Heart left ventricle (tissue), 16 donors: ENCODE data around the gene PLAU. TPM values are rescaled to one million over a fixed set of nuclear protein-coding genes. Genes with fewer than 3 reads are reported as not detected.

ENCODE experiments used
- ATAC-seq, 4 donors: fragments of 200-7000 bp; cut with Tn5 transposase; one replicate each; pipeline ENCODE4 v1.9.1; 2020 to 2022; ENCODE audit warnings: moderate library complexity in 4 of 4, mild to moderate bottlenecking in 3 of 4, moderate number of reproducible peaks in 1 of 4
- DNase-seq, 5 donors: peaks; one replicate each; pipeline ENCODE4 v3.0.0-alpha.2; 2020
- H3K27ac ChIP-seq, 12 donors: fragments of 200-600 bp; sonication (generic) in 4 of 12; one replicate each; pipeline versions ENCODE4 v1.5.0 to v1.8.0; 2016 to 2022; ENCODE audit warnings: mild to moderate bottlenecking in 2 of 12
- H3K27me3 ChIP-seq, 9 donors: fragments of 200-600 bp; sonication (generic) in 2 of 9; one replicate each; pipeline versions ENCODE4 v1.5.1 to v1.8.0; 2016 to 2022; ENCODE audit warnings: mild to moderate bottlenecking in 3 of 9
- H3K36me3 ChIP-seq, 9 donors: fragments of 200-600 bp; sonication (generic) in 2 of 9; one replicate each; pipeline versions ENCODE4 v1.5.0 to v1.8.0; 2018 to 2022; ENCODE audit warnings: mild to moderate bottlenecking in 2 of 9
- H3K4me1 ChIP-seq, 12 donors: fragments of 200-600 bp; sonication (generic) in 4 of 12; one replicate each; pipeline versions ENCODE4 v1.5.0 to v1.8.0; 2016 to 2022; ENCODE audit warnings: mild to moderate bottlenecking in 3 of 12
- H3K4me3 ChIP-seq, 12 donors: fragments of 200-600 bp; sonication (generic) in 4 of 12; one replicate each; pipeline versions ENCODE4 v1.5.0 to v1.8.0; 2017 to 2022; ENCODE audit warnings: mild to moderate bottlenecking in 9 of 12, moderate library complexity in 4 of 12
- H3K9me3 ChIP-seq, 12 donors: fragments of 200-600 bp; sonication (generic) in 4 of 12; one replicate each; pipeline versions ENCODE4 v1.5.0 to v1.8.0; 2016 to 2022; ENCODE audit warnings: mild to moderate bottlenecking in 1 of 12
- POLR2A ChIP-seq, 2 donors: fragments of 450-650 bp; IDR thresholded peaks; one replicate each; pipeline ENCODE4 v1.6.1; 2017; ENCODE audit warnings: antibody characterized with exemption in 2 of 2, mild to moderate bottlenecking in 2 of 2, moderate library complexity in 2 of 2
- WGBS, 4 donors: extraction: QIAGEN DNeasy Blood & Tissue Kit in 2 of 4; methylation state at CpG; one replicate each; pipeline versions ENCODE4 v1.1.5 to v1.1.7; 2013 to 2018; 5-methylcytosine and 5-hydroxymethylcytosine counted together
- intact Hi-C, 10 donors: fragments of 100-400 bp; cut with DNase I; formaldehyde crosslinking; loops; one replicate each; pipeline versions ENCODE4 v1.11.1 to v1.14.2; 2022
- long read RNA-seq, 3 donors: library from polyadenylated mRNA; unstranded; transcript quantifications; one replicate each; pipeline ENCODE4 v2.0.0, GENCODE V29; 2020 to 2021
- polyA plus RNA-seq, 2 donors: library from polyadenylated mRNA; stranded (reverse); fragments of 200-250 nt; gene quantifications; one replicate each; pipeline ENCODE4 v1.2.3, GENCODE V29; 2013
- total RNA-seq, 9 donors: library from RNA; depleted of rRNA in 2 of 9; stranded (reverse); fragments of >200 nt in 2 of 9; fragmentation: NEBNext Ultra II Directional in 3 of 9; extraction: Animal tissue kit (Norgen Biotek cat#: 25700) in 3 of 9; gene quantifications; one replicate each; pipeline versions ENCODE4 v1.1.0 to v1.2.4, GENCODE V29; 2016 to 2023
- TF ChIP-seq, protein P1 (sequence below), 12 donors: fragments of 200-600 bp; sonication (generic) in 4 of 12; IDR thresholded peaks; one replicate each; pipeline versions ENCODE4 v1.5.0 to v1.8.0; 2018 to 2022; ENCODE audit warnings: antibody characterized with exemption in 12 of 12, mild to moderate bottlenecking in 5 of 12
- donor health status: ischemic (EF 13 %, LVEDD 7.1; RV severe dilation, severe dysfunction).
- donor health status: healthy with polysubstance abuse.
- donor health status: DM: no; HTN: yes; CAD: no.
- donor health status: DM: no; HTN: no; CAD: no.
- donor health status: ischemic (EF 25% LVEDD 6.9; RV normal size, moderate dysfunction).
- donor health status: ischemic (EF 25% LVEDD 5.7; RV mildly dilated, moderate dysfunction).
- donor health status: healthy.
- donor health status: DM: yes; HTN: yes; CAD: no.
- donor health status: ischemic (EF 35%, LVEDD 5.7; RV mildly dilated, moderate dysfunction).
- donor health status: nonischemic (EF 11% LVEDD 7.7; RV severe dilation, severe dysfunction).
- donor health status: DM: yes; HTN: yes; CAD: no.
- donor health status: PGD.
- donor health status: ischemic (EF 29% LVEDD 5.4; RV normal size, mild dysfunction).
- donor health status: nonischemic (EF 23%, LVEDD 6.1; RV moderate dilation, normal function).

The PLAU gene
- 10 to 100 TPM in 5 of 9 donors, 1 to 10 TPM in 4; 7.8 to 68.1 (median 10.3) TPM for total RNA-seq
- polyA plus RNA-seq, result 10 to 100 TPM in 1 of 2 donors, 1 to 10 TPM in 1; 3.3 to 11.8 TPM
- long read RNA-seq, donor 1, transcript PLAU-201 (11 exons, 2,321 nt), result major isoform, 6 of 10 reads
- long read RNA-seq, donor 1, partial matches to known transcripts, result 2 of 10 reads
- long read RNA-seq, donor 1, other reads (novel, unspliced or antisense), result 2 of 10 reads
- long read RNA-seq, donor 2, transcript PLAU-201 (11 exons, 2,321 nt), result major isoform, 45 of 57 reads
- long read RNA-seq, donor 2, partial matches to known transcripts, result 9 of 57 reads
- long read RNA-seq, donor 2, other reads (novel, unspliced or antisense), result 3 of 57 reads
- long read RNA-seq, donor 3, partial matches to known transcripts, result 2 of 7 reads
- long read RNA-seq, donor 3, other reads (novel, unspliced or antisense), result 1 of 7 reads

DNA sequence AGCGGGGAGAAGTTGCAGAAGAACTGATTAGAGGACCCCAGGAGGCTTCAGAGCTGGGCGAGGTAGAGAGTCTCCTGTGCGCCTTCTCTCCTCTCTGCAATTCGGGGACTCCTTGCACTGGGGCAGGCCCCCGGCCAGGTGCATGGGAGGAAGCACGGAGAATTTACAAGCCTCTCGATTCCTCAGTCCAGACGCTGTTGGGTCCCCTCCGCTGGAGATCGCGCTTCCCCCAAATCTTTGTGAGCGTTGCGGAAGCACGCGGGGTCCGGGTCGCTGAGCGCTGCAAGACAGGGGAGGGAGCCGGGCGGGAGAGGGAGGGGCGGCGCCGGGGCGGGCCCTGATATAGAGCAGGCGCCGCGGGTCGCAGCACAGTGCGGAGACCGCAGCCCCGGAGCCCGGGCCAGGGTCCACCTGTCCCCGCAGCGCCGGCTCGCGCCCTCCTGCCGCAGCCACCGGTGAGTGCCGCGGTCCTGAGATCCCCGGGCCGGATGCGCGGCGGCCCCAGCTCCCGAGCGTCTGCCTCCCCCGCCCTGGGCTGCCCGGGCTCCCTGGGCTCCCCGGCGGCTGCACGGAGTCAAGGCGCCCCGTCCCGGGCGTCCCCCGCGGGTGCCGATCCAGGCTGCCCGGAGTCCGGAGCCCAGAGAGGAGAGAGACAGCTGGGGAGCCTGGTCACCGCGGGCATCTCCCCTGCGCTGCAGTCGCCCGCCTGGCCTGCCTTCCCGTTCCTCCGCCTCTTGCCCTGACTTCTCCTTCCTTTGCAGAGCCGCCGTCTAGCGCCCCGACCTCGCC is at the start of gene PLAU:
Gene PLAU (plus strand): TSS at position 369 of the 789 bp plus-strand sequence. CDS start 424 bp downstream, outside the sequence.
- H3K36me3 ChIP-seq, result peaks cover 0 to 34% (median 18%) of the 10 kb centered on the region in 9 donors
- H3K9me3 ChIP-seq, result no peaks in the 10 kb centered on the region
- H3K4me3 ChIP-seq, result peak within 1 kb of the TSS; percentile 55 to 95 (median 76)
- intact Hi-C loops, result loop anchor here in 3 of 10 donors (2.0 kb wide), 2 partner anchors 22 to 24 kb away; no protein-coding TSS in a partner anchor
- 0 to 1% (median 1%) methylated on average over 20 to 74 of the region's 74 CpGs for WGBS, 4 donors
- peak within 1 kb of the TSS; percentile 71 to 96 (median 87) for H3K27ac ChIP-seq
- DNase-seq, result peak; percentile 62 to 87 (median 74)
- H3K27me3 ChIP-seq, result no peaks in the 10 kb centered on the region
- peaks cover 0 to 98% (median 56%) of the 10 kb centered on the region in 12 donors for H3K4me1 ChIP-seq
- TF ChIP-seq, protein P1, sequence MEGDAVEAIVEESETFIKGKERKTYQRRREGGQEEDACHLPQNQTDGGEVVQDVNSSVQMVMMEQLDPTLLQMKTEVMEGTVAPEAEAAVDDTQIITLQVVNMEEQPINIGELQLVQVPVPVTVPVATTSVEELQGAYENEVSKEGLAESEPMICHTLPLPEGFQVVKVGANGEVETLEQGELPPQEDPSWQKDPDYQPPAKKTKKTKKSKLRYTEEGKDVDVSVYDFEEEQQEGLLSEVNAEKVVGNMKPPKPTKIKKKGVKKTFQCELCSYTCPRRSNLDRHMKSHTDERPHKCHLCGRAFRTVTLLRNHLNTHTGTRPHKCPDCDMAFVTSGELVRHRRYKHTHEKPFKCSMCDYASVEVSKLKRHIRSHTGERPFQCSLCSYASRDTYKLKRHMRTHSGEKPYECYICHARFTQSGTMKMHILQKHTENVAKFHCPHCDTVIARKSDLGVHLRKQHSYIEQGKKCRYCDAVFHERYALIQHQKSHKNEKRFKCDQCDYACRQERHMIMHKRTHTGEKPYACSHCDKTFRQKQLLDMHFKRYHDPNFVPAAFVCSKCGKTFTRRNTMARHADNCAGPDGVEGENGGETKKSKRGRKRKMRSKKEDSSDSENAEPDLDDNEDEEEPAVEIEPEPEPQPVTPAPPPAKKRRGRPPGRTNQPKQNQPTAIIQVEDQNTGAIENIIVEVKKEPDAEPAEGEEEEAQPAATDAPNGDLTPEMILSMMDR (IDR thresholded peaks at IDR 0.05), result no peak
- TF ChIP-seq POLR2A (IDR thresholded peaks at IDR 0.05), result peak in 1 of 2 donors; percentile 79
- peak in 3 of 4 donors; percentile 41 to 56 (median 47) for ATAC-seq

DNA sequence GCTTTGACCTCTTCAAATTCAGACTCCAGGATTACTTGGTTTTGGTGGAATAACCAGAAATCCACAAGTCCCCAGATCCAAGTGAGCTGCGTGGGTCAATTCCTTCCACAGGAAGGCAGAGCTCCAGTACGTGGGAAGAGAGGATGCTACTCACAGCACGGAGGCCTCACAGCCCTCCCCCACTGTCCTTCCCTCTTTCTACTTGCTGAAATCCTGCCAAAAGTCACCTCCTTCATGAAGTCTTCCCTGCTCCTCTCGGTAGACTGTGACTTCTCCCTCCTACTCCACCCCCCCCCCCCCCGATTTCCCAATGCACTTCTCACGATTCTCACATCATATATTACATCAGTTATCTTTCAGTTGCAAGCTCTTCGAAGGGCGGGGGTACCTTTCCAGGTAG is 48.9 kb upstream of the PLAU start:
- H3K36me3 ChIP-seq, result peaks cover 0 to 47% (median 27%) of the 10 kb centered on the region in 9 donors
- ATAC-seq, result no peak
- peaks cover 0 to 58% (median 19%) of the 10 kb centered on the region in 12 donors for H3K4me1 ChIP-seq
- no peak overlapping the region for H3K4me3 ChIP-seq
- H3K9me3 ChIP-seq, result no peaks in the 10 kb centered on the region
- 73 to 87% (median 77%) methylated on average over 8 of the region's 8 CpGs for WGBS, 4 donors
- intact Hi-C loops, result no loop called here
- H3K27ac ChIP-seq, result no peak overlapping the region
- H3K27me3 ChIP-seq, result no peaks in the 10 kb centered on the region
- TF ChIP-seq, protein P1 (IDR thresholded peaks at IDR 0.05), result no peak
- no peak for TF ChIP-seq POLR2A (IDR thresholded peaks at IDR 0.05)
- no peak for DNase-seq

DNA sequence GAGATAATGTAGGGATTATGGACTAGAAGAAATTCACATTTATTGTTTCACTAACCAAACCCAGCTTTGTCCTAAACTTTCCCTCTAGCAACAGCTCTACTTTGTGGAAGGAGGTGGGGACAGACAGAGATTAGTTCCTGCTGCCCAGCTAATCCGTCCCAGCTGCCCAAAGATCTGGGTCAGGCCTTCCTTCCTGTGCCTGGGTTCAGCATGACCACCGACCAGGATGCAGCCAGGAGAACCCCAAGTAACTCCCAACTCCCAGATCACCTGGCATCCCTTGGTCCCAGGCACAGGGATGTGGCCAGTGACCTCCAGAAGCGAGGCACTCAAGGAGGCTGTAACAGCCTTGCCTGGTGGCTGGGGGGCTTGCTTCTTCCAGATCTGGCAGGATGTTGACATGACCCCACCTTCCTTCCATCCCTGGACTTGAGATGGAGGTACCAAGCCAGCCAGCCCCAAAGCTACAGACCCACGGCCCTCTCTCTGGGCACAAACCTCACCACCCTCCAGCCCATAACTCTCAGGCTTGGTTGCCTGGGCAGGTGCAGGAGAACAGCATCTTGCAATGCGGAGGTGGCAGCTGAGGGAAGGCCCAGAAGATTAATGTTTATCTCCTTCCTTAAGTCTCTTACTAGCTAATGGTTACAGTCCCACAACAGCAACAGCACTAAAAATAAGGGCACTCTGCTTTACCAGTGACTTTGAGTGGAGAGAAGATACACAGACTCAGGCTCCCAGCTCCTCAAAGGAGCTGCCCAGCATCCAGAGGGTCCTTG is 47.7 kb upstream of the PLAU start:
- Histone ChIP-seq H3K36me3 (peaks cover 0 to 43% (median 23%) of the 10 kb centered on the region in 9 donors), H3K4me1 (peaks cover 3 to 70% (median 28%) of the 10 kb centered on the region in 12 donors), H3K9me3 (no peaks in the 10 kb centered on the region), H3K27me3 (no peaks in the 10 kb centered on the region), H3K4me3 (no peak overlapping the region), H3K27ac (peak overlapping the region in 1 of 12 donors; percentile 35)
- TF ChIP-seq, protein P1 (IDR thresholded peaks at IDR 0.05), result no peak
- TF ChIP-seq POLR2A (IDR thresholded peaks at IDR 0.05), result no peak
- DNase-seq, result no peak
- intact Hi-C loops, result no loop called here
- WGBS, 4 donors, result 67 to 83% (median 74%) methylated on average over 4 to 5 of the region's 5 CpGs
- no peak for ATAC-seq
